WTC11 (cell line): ENCODE results near the gene CLIP1. TPM values are rescaled to one million over a fixed set of nuclear protein-coding genes. Genes with fewer than 3 reads are reported as not detected.
A peak's percentile ranks its signal among the peaks of the same experiment; 100 is the strongest.
"Not testable (repeated sequence)": the region's sequence is repeated elsewhere in the genome, so short reads cannot be mapped to it uniquely, and the experiment has no call there.

Experiments used
- ATAC-seq: fragments of 200-7000 bp; cut with Tn5 transposase; 2 replicates; pipeline ENCODE4 v1.10.0; 2021; ENCODE audit warnings: mild to moderate bottlenecking, moderate library complexity
- CTCF ChIA-PET: fragments of 300-600 bp; sonication (Branson Sonifier 250); formaldehyde crosslinking; loops from one replicate; lab custom pipeline; 2021; ENCODE audit warnings: antibody characterized with exemption; lab: Charles Lee
- POLR2A ChIA-PET: fragments of 350-600 bp; sonication (Branson Sonifier 250); formaldehyde crosslinking; loops from one replicate; lab custom pipeline; 2021; ENCODE audit warnings: antibody characterized with exemption; lab: Charles Lee
- DNase-seq: peaks from one replicate; pipeline ENCODE4 v3.0.0; 2021; ENCODE audit warnings: low spot score
- H3K27ac Mint-ChIP-seq: 2 replicates; pipeline ENCODE4 v1.8.0; 2021; ENCODE audit warnings: mixed read lengths
- H3K27me3 Mint-ChIP-seq: 2 replicates; pipeline ENCODE4 v1.8.0; 2021; ENCODE audit warnings: low read depth, mild to moderate bottlenecking, moderate library complexity, mixed read lengths
- H3K36me3 Mint-ChIP-seq: 2 replicates; pipeline ENCODE4 v1.8.0; 2021; ENCODE audit warnings: mixed read lengths
- H3K4me1 Mint-ChIP-seq: 2 replicates; pipeline ENCODE4 v1.8.0; 2022; ENCODE audit warnings: mixed read lengths
- H3K4me3 Mint-ChIP-seq: 2 replicates; pipeline ENCODE4 v1.8.0; 2021; ENCODE audit warnings: mild to moderate bottlenecking, moderate library complexity, mixed read lengths
- H3K9me3 Mint-ChIP-seq: 2 replicates; pipeline ENCODE4 v1.8.0; 2021; ENCODE audit warnings: mixed read lengths
- AR ChIP-seq: fragments of 250-450 bp; sonication (Bioruptor Pico); IDR thresholded peaks from 2 replicates; pipeline ENCODE4 v1.9.0; 2021; ENCODE audit warnings: mild to moderate bottlenecking
- E2F4 ChIP-seq: sonication (generic); formaldehyde crosslinking; IDR thresholded peaks from 2 replicates; pipeline ENCODE4 v1.8.1; 2022; ENCODE audit warnings: low read depth, mild to moderate bottlenecking, moderate library complexity, missing genetic modification reagents, borderline replicate concordance
- ESRRA ChIP-seq: sonication (generic); formaldehyde crosslinking; IDR thresholded peaks from 2 replicates; pipeline ENCODE4 v1.8.1; 2022; ENCODE audit warnings: mild to moderate bottlenecking, missing genetic modification reagents, borderline replicate concordance
- FOXP1 ChIP-seq: sonication (generic); formaldehyde crosslinking; IDR thresholded peaks from 2 replicates; pipeline ENCODE4 v1.8.0; 2022; ENCODE audit warnings: missing genetic modification reagents, mild to moderate bottlenecking, moderate library complexity, borderline replicate concordance
- IRF2 ChIP-seq: sonication (generic); formaldehyde crosslinking; IDR thresholded peaks from 2 replicates; pipeline ENCODE4 v1.8.0; 2022; ENCODE audit warnings: low read depth, missing genetic modification reagents, borderline replicate concordance
- JUN ChIP-seq: sonication (generic); formaldehyde crosslinking; IDR thresholded peaks from 2 replicates; pipeline ENCODE4 v1.8.0; 2023; ENCODE audit warnings: mild to moderate bottlenecking, missing genetic modification reagents
- RELA ChIP-seq: sonication (generic); formaldehyde crosslinking; IDR thresholded peaks from 2 replicates; pipeline ENCODE4 v1.8.1; 2022; ENCODE audit warnings: missing genetic modification reagents, mild to moderate bottlenecking, borderline replicate concordance
- ZNF121 ChIP-seq: sonication (generic); formaldehyde crosslinking; IDR thresholded peaks from 2 replicates; pipeline ENCODE4 v1.8.0; 2023; ENCODE audit warnings: missing genetic modification reagents
- ZNF232 ChIP-seq: sonication (generic); formaldehyde crosslinking; IDR thresholded peaks from 2 replicates; pipeline ENCODE4 v1.8.0; 2022; ENCODE audit warnings: mild to moderate bottlenecking, missing genetic modification reagents
- total RNA-seq: library from RNA; stranded (reverse); gene quantifications from 3 replicates; pipeline ENCODE4 v1.2.3, GENCODE V29; 2021
- TF ChIP-seq, protein P1 (sequence below): sonication (generic); formaldehyde crosslinking; IDR thresholded peaks from 2 replicates; pipeline ENCODE4 v1.8.1; 2022; ENCODE audit warnings: missing genetic modification reagents, borderline replicate concordance
- TF ChIP-seq, protein P2 (sequence below): sonication (generic); formaldehyde crosslinking; conservative IDR thresholded peaks from 2 replicates; pipeline ENCODE4 v1.8.1; 2022; ENCODE audit warnings: mild to moderate bottlenecking, missing genetic modification reagents

Gene CLIP1
- total RNA-seq, 1 experiment from 2014 or later = 24.9 TPM

- no peak for TF ChIP-seq ZNF232 (CRISPR knock-in tag)
- no peak for TF ChIP-seq E2F4 (CRISPR knock-in tag)
Observed at GRCh38 chr12:122371475-122372045, 50.9 kb downstream of the CLIP1 start.

DNA sequence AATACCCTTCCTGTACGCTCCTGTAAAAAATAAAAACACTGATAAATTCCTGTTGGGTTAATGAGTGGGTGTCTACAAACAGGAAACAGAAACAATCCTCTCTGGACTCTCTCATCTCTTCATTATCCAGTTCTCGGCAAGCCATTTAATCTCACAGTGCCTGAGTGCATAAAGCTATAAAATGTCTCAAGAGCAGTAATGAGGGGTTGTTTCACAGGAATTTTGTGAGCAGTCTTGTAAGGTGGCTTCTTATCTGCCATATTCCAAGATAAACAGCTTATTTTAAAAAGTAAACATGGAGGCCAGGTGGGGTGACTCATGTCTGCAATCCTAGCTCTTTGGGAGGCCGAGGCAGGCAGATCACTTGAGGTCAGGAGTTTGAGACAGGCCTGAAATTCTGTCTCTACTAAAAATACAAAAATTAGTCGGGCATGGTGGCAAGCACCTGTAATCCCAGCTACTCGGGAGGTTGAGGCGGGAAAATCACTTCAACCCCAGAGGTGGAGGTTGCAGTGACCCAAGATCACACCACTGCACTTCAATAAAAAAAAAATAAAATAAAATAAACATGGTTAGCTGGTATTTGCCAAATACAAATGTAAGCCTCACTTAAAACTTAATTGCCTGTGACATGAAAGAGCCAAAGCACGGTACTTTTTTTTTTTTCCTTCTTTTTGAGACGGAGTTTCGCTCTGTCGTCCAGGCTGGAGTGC is 54.0 kb downstream of the CLIP1 start:
- ATAC-seq (no peak), DNase-seq (no peak)
- H3K36me3 Mint-ChIP-seq = no peaks in the 10 kb centered on the region; the same call in 1 of the 2 replicates
- TF ChIP-seq ESRRA (CRISPR knock-in tag) = no peak
- TF ChIP-seq IRF2 (CRISPR knock-in tag) = no peak
- no peak for TF ChIP-seq FOXP1 (CRISPR knock-in tag)
- TF ChIP-seq, protein P1, sequence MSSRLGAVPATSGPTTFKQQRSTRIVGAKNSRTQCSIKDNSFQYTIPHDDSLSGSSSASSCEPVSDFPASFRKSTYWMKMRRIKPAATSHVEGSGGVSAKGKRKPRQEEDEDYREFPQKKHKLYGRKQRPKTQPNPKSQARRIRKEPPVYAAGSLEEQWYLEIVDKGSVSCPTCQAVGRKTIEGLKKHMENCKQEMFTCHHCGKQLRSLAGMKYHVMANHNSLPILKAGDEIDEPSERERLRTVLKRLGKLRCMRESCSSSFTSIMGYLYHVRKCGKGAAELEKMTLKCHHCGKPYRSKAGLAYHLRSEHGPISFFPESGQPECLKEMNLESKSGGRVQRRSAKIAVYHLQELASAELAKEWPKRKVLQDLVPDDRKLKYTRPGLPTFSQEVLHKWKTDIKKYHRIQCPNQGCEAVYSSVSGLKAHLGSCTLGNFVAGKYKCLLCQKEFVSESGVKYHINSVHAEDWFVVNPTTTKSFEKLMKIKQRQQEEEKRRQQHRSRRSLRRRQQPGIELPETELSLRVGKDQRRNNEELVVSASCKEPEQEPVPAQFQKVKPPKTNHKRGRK (CRISPR knock-in tag) = no peak
- TF ChIP-seq, protein P2, sequence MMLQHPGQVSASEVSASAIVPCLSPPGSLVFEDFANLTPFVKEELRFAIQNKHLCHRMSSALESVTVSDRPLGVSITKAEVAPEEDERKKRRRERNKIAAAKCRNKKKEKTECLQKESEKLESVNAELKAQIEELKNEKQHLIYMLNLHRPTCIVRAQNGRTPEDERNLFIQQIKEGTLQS (CRISPR knock-in tag) = no peak
- TF ChIP-seq JUN (CRISPR knock-in tag) = no peak
- no peak for TF ChIP-seq RELA (CRISPR knock-in tag)
- no peak for TF ChIP-seq AR
- ChIA-PET CTCF (interaction anchor here (0.8 to 1.2 kb wide), 2 partner anchors 31 to 32 kb away, joined by 3 to 6 read pairs; no protein-coding TSS in a partner anchor), POLR2A (no interaction called here)
- H3K9me3 Mint-ChIP-seq = no peaks in the 10 kb centered on the region
- H3K4me3 Mint-ChIP-seq = no peak overlapping the region
- H3K27ac Mint-ChIP-seq = peak overlapping the region; percentile 9; the same call in 1 of the 2 replicates
- H3K4me1 Mint-ChIP-seq = peaks cover 11% of the 10 kb centered on the region
- no peaks in the 10 kb centered on the region for H3K27me3 Mint-ChIP-seq

More at GRCh38 chr12:122371475-122372045, 50.9 kb downstream of the CLIP1 start:
- H3K9me3 Mint-ChIP-seq = no peaks in the 10 kb centered on the region
- ATAC-seq = no peak
- POLR2A ChIA-PET = interaction anchor here (0.8 kb wide), 1 partner anchor 39 kb away, joined by 3 read pairs; no protein-coding TSS in a partner anchor
- DNase-seq = no peak
- peaks cover 9% of the 10 kb centered on the region for H3K4me1 Mint-ChIP-seq
- H3K36me3 Mint-ChIP-seq = no peaks in the 10 kb centered on the region; the same call in 1 of the 2 replicates
- CTCF ChIA-PET = no interaction called here
- H3K4me3 Mint-ChIP-seq = no peak overlapping the region
- no peaks in the 10 kb centered on the region for H3K27me3 Mint-ChIP-seq
- H3K27ac Mint-ChIP-seq = peak overlapping the region; percentile 57

GRCh38 chr12:122367632-122368031 is 54.8 kb downstream of the CLIP1 start:
- H3K27me3 Mint-ChIP-seq, ATAC-seq, POLR2A ChIA-PET, H3K4me3 Mint-ChIP-seq, H3K36me3 Mint-ChIP-seq, CTCF ChIA-PET, H3K9me3 Mint-ChIP-seq, DNase-seq: not testable (repeated sequence)
- H3K27ac Mint-ChIP-seq = peak overlapping the region; percentile 79; the same call in 1 of the 2 replicates
- peaks cover 11% of the 10 kb centered on the region for H3K4me1 Mint-ChIP-seq
- peak; percentile 92 for TF ChIP-seq ZNF121
